Measurements from ENCODE around the gene LRMDA. TPM values are rescaled to one million over a fixed set of nuclear protein-coding genes. Genes with fewer than 3 reads are reported as not detected.

LRMDA gene
- total RNA-seq, 1 experiment from 2014 or later, result 4.8 TPM

DNA sequence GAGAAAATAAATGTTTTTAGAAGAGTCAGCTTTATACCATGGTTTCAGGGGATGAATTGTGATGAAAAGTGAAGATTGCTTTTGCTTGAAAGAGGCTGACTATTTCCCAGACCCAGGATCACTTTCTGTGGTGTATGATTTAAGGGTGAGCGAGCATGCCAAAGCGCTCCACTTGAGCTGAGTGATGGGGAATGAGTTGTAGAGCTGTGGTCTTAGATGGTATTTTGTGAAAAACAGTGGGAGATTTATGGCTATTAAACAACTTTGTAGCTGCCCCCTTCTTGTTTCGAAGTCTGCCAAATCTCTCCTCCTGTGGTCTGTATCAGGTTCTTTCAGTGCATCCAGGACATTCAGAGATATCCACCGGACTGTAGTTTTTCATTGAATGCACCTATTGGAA, 888.2 kb downstream of the LRMDA start:
- Histone ChIP-seq H4K20me1 (ENCODE audit: insufficient read depth) (no peaks in the 10 kb centered on the region), H3K4me2 (ENCODE audit: low read length) (no peak overlapping the region), H3K4me3 (replicated peaks in 1 of 2; ENCODE audit: low read depth in 1 of 2, low read length in 2 of 2) (no peak overlapping the region), H3K9me2 (ENCODE audit: insufficient read depth) (no peaks in the 10 kb centered on the region), H3K9ac (ENCODE audit: low read length) (no peak overlapping the region), H3K4me1 (ENCODE audit: control insufficient read depth in 1 of 2, insufficient read depth in 2 of 2, low read length in 2 of 2) (no peaks in the 10 kb centered on the region), H3K27me3 (ENCODE audit: insufficient read depth, low read length) (peaks cover 7% of the 10 kb centered on the region; the same call in 1 of the 2 replicates), H3K9me3 (ENCODE audit: control insufficient read depth in 1 of 2, insufficient read depth in 1 of 2, low read depth in 1 of 2, low read length in 2 of 2) (no peaks in the 10 kb centered on the region), H3K27ac (ENCODE audit: low read depth, low read length) (no peak overlapping the region), H3K36me3 (ENCODE audit: control insufficient read depth in 1 of 2, insufficient read depth in 2 of 2, low read length in 2 of 2) (no peaks in the 10 kb centered on the region), H3K79me2 (ENCODE audit: insufficient read depth, low read length) (no peaks in the 10 kb centered on the region), H2AFZ (ENCODE audit: low read depth, low read length, poor library complexity, severe bottlenecking) (no peak overlapping the region)
- RAD21 ChIA-PET (ENCODE audit: low non-redundant PET in 1 of 2, low total read pairs in 2 of 2, uncharacterized antibody in 2 of 2, unreplicated experiment in 2 of 2), result interaction anchor here in 1 of 2 experiments (0.6 kb wide), 1 partner anchor 583 kb away, joined by 3 read pairs; no protein-coding TSS in a partner anchor
- ATAC-seq (no peak), DNase-seq (ENCODE audit: low read depth, low spot score) (no peak)
- CTCF ChIA-PET, result no interaction called here
- no TSS peak for BruUV-seq (replicated peaks)
- POLR2A ChIA-PET, result no interaction called here
- intact Hi-C loops (cut with micrococcal nuclease), result loop anchor here (10.0 kb wide), 1 partner anchor 665 kb away; no protein-coding TSS in a partner anchor
- TF ChIP-seq CBX3 (IDR thresholded peaks at IDR 0.05; ENCODE audit: low read depth) (no peak), ZNF274 (IDR thresholded peaks at IDR 0.05; ENCODE audit: low read depth, low read length) (no peak)

DNA sequence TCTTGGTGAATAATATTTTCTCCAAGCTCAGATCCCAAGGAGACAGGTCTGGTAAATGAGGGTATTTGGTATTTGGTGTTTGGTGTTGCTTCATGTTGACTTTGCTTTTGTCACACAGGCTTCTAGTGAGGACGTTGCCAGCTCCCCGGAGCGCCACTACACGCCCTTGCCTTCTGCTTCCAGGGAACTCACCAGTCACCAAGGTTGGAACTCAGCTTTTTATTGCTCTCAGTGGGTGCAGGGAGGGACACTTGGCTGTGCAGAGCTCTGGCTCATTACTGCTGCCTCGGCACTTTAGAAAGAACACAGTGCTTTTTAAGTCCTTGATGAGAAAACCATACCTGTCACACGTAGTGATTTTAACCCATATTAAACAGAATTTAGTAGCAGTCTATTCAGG, 892.9 kb downstream of the LRMDA start:
- Histone ChIP-seq H3K27ac (ENCODE audit: low read depth, low read length) (no peak overlapping the region), H3K27me3 (ENCODE audit: insufficient read depth, low read length) (peaks cover 11% of the 10 kb centered on the region), H4K20me1 (ENCODE audit: insufficient read depth) (no peaks in the 10 kb centered on the region), H3K9me2 (ENCODE audit: insufficient read depth) (no peaks in the 10 kb centered on the region), H3K4me1 (ENCODE audit: control insufficient read depth in 1 of 2, insufficient read depth in 2 of 2, low read length in 2 of 2) (no peaks in the 10 kb centered on the region), H3K4me2 (ENCODE audit: low read length) (no peak overlapping the region), H2AFZ (ENCODE audit: low read depth, low read length, poor library complexity, severe bottlenecking) (no peak overlapping the region), H3K36me3 (ENCODE audit: control insufficient read depth in 1 of 2, insufficient read depth in 2 of 2, low read length in 2 of 2) (no peaks in the 10 kb centered on the region; a peak in 1 of 4 replicates), H3K79me2 (ENCODE audit: insufficient read depth, low read length) (no peaks in the 10 kb centered on the region), H3K9me3 (ENCODE audit: control insufficient read depth in 1 of 2, insufficient read depth in 1 of 2, low read depth in 1 of 2, low read length in 2 of 2) (no peaks in the 10 kb centered on the region), H3K4me3 (replicated peaks in 1 of 2; ENCODE audit: low read depth in 1 of 2, low read length in 2 of 2) (no peak overlapping the region), H3K9ac (ENCODE audit: low read length) (no peak overlapping the region)
- ChIA-PET CTCF (interaction anchor here (0.9 to 1.2 kb wide), 2 partner anchors 9 to 11 kb away, joined by 3 read pairs; no protein-coding TSS in a partner anchor), RAD21 (ENCODE audit: low non-redundant PET in 1 of 2, low total read pairs in 2 of 2, uncharacterized antibody in 2 of 2, unreplicated experiment in 2 of 2) (no interaction called here), POLR2A (no interaction called here)
- TF ChIP-seq TCF7L2 (IDR thresholded peaks at IDR 0.05; ENCODE audit: borderline replicate concordance, extremely low read depth, insufficient read depth, insufficient read length), result no peak
- no peak for TF ChIP-seq POLR2AphosphoS5 (IDR thresholded peaks at IDR 0.05; ENCODE audit: low read depth, low read length)
- TF ChIP-seq, protein P1, sequence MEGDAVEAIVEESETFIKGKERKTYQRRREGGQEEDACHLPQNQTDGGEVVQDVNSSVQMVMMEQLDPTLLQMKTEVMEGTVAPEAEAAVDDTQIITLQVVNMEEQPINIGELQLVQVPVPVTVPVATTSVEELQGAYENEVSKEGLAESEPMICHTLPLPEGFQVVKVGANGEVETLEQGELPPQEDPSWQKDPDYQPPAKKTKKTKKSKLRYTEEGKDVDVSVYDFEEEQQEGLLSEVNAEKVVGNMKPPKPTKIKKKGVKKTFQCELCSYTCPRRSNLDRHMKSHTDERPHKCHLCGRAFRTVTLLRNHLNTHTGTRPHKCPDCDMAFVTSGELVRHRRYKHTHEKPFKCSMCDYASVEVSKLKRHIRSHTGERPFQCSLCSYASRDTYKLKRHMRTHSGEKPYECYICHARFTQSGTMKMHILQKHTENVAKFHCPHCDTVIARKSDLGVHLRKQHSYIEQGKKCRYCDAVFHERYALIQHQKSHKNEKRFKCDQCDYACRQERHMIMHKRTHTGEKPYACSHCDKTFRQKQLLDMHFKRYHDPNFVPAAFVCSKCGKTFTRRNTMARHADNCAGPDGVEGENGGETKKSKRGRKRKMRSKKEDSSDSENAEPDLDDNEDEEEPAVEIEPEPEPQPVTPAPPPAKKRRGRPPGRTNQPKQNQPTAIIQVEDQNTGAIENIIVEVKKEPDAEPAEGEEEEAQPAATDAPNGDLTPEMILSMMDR (IDR thresholded peaks at IDR 0.05 in 2 of 3, conservative IDR thresholded peaks at IDR 0.05 in 1 of 3; ENCODE audit: borderline replicate concordance in 1 of 3, insufficient read depth in 1 of 3, low read depth in 2 of 3, low read length in 2 of 3), result no peak
- no peak for TF ChIP-seq ZFX (IDR thresholded peaks at IDR 0.05)
- TF ChIP-seq EZH2phosphoT487 (IDR thresholded peaks at IDR 0.05; ENCODE audit: borderline replicate concordance), result no peak
- TF ChIP-seq ELF1 (IDR thresholded peaks at IDR 0.05; ENCODE audit: borderline replicate concordance, low read depth), result no peak
- no peak for TF ChIP-seq JUND (IDR thresholded peaks at IDR 0.05)
- no peak for DNase-seq (ENCODE audit: low read depth, low spot score)
- ATAC-seq, result no peak
- BruUV-seq (replicated peaks), result no TSS peak
- intact Hi-C loops (cut with micrococcal nuclease), result no loop called here

Measured in HCT116 (cell line).